Retinal pigment epithelial cell (primary cell): ENCODE measurements around the gene XYLT1.

Experiments
- DNase-seq: peaks from one replicate; pipeline ENCODE4 v3.0.0-alpha.2; 2010; ENCODE audit warnings: low read depth
- H3K4me3 ChIP-seq: 2 replicates; pipeline ENCODE4 v1.5.1; 2011; ENCODE audit warnings: mild to moderate bottlenecking, low read length, control low read depth, moderate library complexity
- CTCF ChIP-seq: conservative IDR thresholded peaks from 2 replicates; pipeline ENCODE4 v1.5.1; 2011; ENCODE audit warnings: low read depth, low read length, control low read depth, inconsistent platforms

XYLT1 gene

GRCh38 chr16:17269439-17269838 is 201.3 kb downstream of the XYLT1 start:
- no peak for DNase-seq
- TF ChIP-seq CTCF, result no peak

GRCh38 chr16:17266608-17267313 is 204.0 kb downstream of the XYLT1 start:
- no peak overlapping the region for H3K4me3 ChIP-seq
- no peak for DNase-seq
- no peak for TF ChIP-seq CTCF

More at GRCh38 chr16:17269439-17269838, 201.3 kb downstream of the XYLT1 start:
- no peak overlapping the region for H3K4me3 ChIP-seq

DNA sequence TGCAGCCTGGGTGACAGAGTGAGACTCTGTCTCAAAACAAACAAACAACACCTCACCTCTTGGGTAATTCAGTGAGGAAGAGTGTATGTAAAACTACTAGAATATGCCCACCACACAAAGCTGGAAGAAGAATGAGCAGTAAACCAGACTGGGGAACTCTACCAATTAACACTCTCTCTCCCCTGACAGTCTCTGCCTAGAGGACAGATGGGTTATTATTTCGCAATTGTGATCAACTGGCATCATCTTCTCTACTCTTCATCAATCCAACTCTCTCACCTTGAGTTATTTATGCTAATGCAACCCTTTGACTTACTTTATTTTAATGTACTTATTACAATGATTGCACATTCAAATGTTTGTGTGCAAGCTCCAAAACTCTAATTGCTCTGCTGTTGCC is 205.6 kb downstream of the XYLT1 start:
- TF ChIP-seq CTCF, result no peak
- H3K4me3 ChIP-seq, result no peak overlapping the region
- no peak for DNase-seq

DNA sequence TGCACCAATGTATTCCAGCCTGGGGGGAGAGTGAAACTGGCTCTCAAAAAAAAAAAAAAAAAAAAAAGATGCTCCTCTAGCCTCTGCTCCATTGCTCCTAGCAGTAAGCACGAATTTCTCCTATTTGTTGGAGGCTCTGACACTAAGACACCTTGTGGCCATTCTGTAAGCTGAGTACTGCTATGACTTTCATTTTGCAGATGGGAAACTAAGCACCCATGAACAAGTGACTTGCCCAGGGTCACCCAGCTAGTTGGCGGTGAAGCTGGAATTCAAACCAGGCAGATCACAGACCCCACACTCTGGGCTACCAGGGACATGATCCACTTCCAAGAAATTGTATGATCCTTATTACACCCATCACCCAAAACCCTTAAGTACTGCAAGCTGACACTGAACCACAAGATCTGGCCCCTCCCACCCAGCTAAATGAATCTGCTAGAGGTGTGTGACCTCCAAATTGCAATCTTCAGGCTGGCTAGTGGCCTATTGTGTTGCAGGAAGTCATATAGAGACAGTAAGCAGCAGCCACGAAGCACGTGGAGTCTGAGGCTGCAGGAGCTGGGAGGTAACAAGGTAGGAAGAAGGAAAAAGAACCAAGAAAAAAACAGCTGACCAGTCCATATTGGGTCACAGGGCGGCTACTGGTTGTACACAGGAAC is 209.4 kb downstream of the XYLT1 start:
- no peak for DNase-seq
- no peak overlapping the region for H3K4me3 ChIP-seq
- TF ChIP-seq CTCF, result no peak

DNA sequence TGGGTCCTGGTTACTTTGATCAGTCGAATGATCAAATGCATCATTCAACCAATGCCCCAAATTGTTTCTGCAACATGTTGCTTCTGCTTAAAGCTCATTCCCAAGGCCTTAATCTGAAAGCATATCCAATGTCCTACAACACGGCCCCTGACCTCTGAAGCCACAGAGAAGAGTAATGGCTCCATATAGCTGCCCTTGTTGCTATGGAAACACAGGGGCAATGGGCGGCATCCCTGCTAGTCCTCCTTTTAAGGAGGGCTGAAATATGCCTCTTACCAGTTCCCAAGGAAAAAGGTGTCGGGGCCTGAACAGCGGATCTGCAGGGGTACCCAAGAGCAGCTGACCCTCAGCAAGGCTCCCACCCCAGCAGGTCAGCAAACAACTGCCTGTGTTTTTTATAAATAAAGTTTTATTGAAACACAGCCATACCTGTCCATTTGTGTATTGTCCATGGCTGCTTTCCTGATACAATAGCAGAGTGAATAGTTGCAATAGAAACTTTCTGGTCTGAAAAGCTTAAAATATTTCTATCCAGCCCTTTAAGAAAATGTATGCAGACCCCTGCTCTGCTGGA is 210.4 kb downstream of the XYLT1 start:
- H3K4me3 ChIP-seq, result no peak overlapping the region
- no peak for DNase-seq
- no peak for TF ChIP-seq CTCF

DNA sequence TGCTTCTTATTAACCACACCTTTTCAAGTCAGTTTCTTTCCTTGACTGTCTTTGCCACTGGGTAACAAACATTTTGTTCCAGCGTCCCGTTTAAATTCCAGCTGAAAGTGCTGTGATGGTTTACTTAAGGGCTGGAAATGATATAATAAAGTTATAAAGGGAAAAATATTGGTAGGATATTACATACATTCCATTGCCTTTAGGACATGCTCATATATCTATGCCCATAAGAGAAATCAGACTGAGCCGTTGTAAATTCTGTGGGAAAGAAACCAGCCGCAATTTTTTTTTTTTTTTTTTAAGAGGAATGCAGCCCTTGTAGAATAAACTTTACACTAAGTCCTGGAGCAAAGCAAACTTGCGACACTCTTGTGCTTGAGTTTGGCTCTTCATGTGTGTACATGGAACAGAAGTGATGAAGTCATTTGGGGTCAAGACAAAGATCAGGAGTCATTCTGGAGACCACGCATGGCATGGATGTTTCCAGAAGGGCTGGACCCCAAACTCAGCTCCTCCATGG is 210.9 kb downstream of the XYLT1 start:
- H3K4me3 ChIP-seq, result no peak overlapping the region
- DNase-seq, result no peak
- no peak for TF ChIP-seq CTCF
